Measurements from ENCODE around the gene SETBP1.

Gene SETBP1

GRCh38 chr18:45060102-45060501 lies 379.4 kb downstream of the SETBP1 start:
- DNase-seq (ENCODE audit: low read depth, low spot score) = no peak
- Histone ChIP-seq H3K4me1 (ENCODE audit: insufficient read depth, insufficient read length) (no peaks in the 10 kb centered on the region), H3K9me3 (ENCODE audit: insufficient read depth, low read length) (no peaks in the 10 kb centered on the region), H3K36me3 (ENCODE audit: insufficient read depth, insufficient read length, low read length) (peaks cover 4% of the 10 kb centered on the region), H3K4me3 (ENCODE audit: insufficient read length, low read depth) (no peak overlapping the region), H3K9ac (ENCODE audit: insufficient read length, low read depth) (no peak overlapping the region), H3K27me3 (ENCODE audit: insufficient read depth, insufficient read length) (no peaks in the 10 kb centered on the region)
- no peak for TF ChIP-seq YY1 (IDR thresholded peaks at IDR 0.05; ENCODE audit: insufficient read depth, insufficient read length)
- no peak for TF ChIP-seq SUZ12 (IDR thresholded peaks at IDR 0.05; ENCODE audit: extremely low read depth, insufficient read depth, insufficient read length)
- no peak for TF ChIP-seq ZNF274 (IDR thresholded peaks at IDR 0.05; ENCODE audit: low read depth, low read length)

- H3K9me3 ChIP-seq (ENCODE audit: insufficient read depth, low read length) = no peaks in the 10 kb centered on the region
- no peak overlapping the region for H3K9ac ChIP-seq (ENCODE audit: insufficient read length, low read depth)
- H3K36me3 ChIP-seq (ENCODE audit: insufficient read depth, insufficient read length, low read length) = peaks cover 4% of the 10 kb centered on the region
- DNase-seq (ENCODE audit: low read depth, low spot score) = no peak
- H3K4me3 ChIP-seq (ENCODE audit: insufficient read length, low read depth) = no peak overlapping the region
- TF ChIP-seq YY1 (IDR thresholded peaks at IDR 0.05; ENCODE audit: insufficient read depth, insufficient read length) = no peak
- TF ChIP-seq SUZ12 (IDR thresholded peaks at IDR 0.05; ENCODE audit: extremely low read depth, insufficient read depth, insufficient read length) = no peak
- no peak for TF ChIP-seq ZNF274 (IDR thresholded peaks at IDR 0.05; ENCODE audit: low read depth, low read length)
- no peaks in the 10 kb centered on the region for H3K4me1 ChIP-seq (ENCODE audit: insufficient read depth, insufficient read length)
- no peaks in the 10 kb centered on the region for H3K27me3 ChIP-seq (ENCODE audit: insufficient read depth, insufficient read length)
Measured at GRCh38 chr18:45061359-45061758, 380.7 kb downstream of the SETBP1 start.

DNA sequence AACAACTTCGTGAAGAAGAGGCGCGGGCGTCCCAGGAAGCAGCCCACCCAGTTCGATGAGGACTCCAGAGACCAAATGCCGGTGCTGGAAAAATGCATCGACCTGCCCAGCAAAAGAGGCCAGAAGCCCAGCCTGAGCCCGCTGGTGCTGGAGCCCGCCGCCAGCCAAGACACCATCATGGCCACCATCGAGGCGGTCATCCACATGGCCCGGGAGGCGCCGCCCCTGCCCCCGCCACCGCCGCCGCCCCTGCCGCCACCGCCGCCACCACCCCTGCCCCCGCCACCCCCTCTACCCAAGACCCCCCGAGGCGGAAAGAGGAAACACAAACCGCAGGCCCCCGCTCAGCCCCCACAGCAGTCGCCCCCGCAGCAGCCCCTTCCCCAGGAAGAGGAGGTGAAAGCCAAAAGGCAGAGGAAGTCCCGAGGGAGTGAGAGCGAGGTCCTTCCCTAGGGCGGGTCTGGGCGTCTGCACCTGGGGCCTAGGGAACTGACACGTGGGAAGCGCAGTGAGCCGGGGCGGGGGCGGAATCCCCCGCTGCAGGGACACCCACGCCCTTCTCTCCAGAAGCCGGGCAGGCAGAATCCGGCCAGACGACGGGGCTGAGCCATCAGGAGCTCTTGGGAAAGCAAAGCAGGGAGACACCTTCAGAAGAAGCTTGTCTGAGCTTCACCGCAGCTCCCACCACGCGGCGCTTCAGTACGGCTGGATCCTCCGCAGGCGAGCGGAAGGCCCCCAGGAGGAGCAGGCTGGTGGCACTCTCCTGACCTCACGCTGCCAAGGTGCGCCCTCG lies 382.8 kb downstream of the SETBP1 start:
- Histone ChIP-seq H3K4me3 (ENCODE audit: insufficient read length, low read depth) (no peak overlapping the region), H3K4me1 (ENCODE audit: insufficient read depth, insufficient read length) (no peaks in the 10 kb centered on the region), H3K9ac (ENCODE audit: insufficient read length, low read depth) (no peak overlapping the region), H3K9me3 (ENCODE audit: insufficient read depth, low read length) (no peaks in the 10 kb centered on the region), H3K36me3 (ENCODE audit: insufficient read depth, insufficient read length, low read length) (peaks cover 4% of the 10 kb centered on the region), H3K27me3 (ENCODE audit: insufficient read depth, insufficient read length) (no peaks in the 10 kb centered on the region)
- DNase-seq (ENCODE audit: low read depth, low spot score) = no peak
- TF ChIP-seq ZNF274 (IDR thresholded peaks at IDR 0.05; ENCODE audit: low read depth, low read length) = no peak
- TF ChIP-seq YY1 (IDR thresholded peaks at IDR 0.05; ENCODE audit: insufficient read depth, insufficient read length) = no peak
- TF ChIP-seq SUZ12 (IDR thresholded peaks at IDR 0.05; ENCODE audit: extremely low read depth, insufficient read depth, insufficient read length) = no peak

DNA sequence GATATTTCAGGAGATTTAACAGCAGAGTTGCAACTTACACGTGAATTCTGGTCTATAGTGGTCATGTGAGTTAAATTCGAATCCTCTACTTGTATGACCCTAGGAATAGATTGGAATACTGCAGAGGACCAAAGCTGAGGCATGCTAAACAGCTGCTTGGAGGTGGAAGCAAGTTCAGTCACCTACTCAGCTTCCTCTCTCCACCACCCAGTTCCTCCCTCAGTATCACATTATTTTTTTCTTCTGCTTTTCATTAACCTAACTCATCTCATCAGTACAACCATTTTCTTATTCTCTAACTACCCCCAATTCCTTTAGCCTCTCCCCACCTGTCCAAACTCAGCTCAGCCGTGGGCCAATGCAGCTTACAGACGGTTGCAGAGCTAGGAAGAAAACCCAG lies 385.5 kb downstream of the SETBP1 start:
- no peak for DNase-seq (ENCODE audit: low read depth, low spot score)
- TF ChIP-seq SUZ12 (IDR thresholded peaks at IDR 0.05; ENCODE audit: extremely low read depth, insufficient read depth, insufficient read length) (no peak), YY1 (IDR thresholded peaks at IDR 0.05; ENCODE audit: insufficient read depth, insufficient read length) (no peak)
- Histone ChIP-seq H3K9me3 (ENCODE audit: insufficient read depth, low read length) (no peaks in the 10 kb centered on the region), H3K9ac (ENCODE audit: insufficient read length, low read depth) (no peak overlapping the region), H3K27me3 (ENCODE audit: insufficient read depth, insufficient read length) (no peaks in the 10 kb centered on the region), H3K36me3 (ENCODE audit: insufficient read depth, insufficient read length, low read length) (peaks cover 4% of the 10 kb centered on the region), H3K4me3 (ENCODE audit: insufficient read length, low read depth) (no peak overlapping the region), H3K4me1 (ENCODE audit: insufficient read depth, insufficient read length) (no peaks in the 10 kb centered on the region)

GRCh38 chr18:45066886-45067285 lies 386.2 kb downstream of the SETBP1 start:
- no peaks in the 10 kb centered on the region for H3K9me3 ChIP-seq (ENCODE audit: insufficient read depth, low read length)
- H3K27me3 ChIP-seq (ENCODE audit: insufficient read depth, insufficient read length) = no peaks in the 10 kb centered on the region
- DNase-seq (ENCODE audit: low read depth, low spot score) = no peak
- peaks cover 4% of the 10 kb centered on the region for H3K36me3 ChIP-seq (ENCODE audit: insufficient read depth, insufficient read length, low read length)
- no peaks in the 10 kb centered on the region for H3K4me1 ChIP-seq (ENCODE audit: insufficient read depth, insufficient read length)
- no peak overlapping the region for H3K9ac ChIP-seq (ENCODE audit: insufficient read length, low read depth)
- no peak for TF ChIP-seq SUZ12 (IDR thresholded peaks at IDR 0.05; ENCODE audit: extremely low read depth, insufficient read depth, insufficient read length)
- TF ChIP-seq YY1 (IDR thresholded peaks at IDR 0.05; ENCODE audit: insufficient read depth, insufficient read length) = no peak
- no peak for TF ChIP-seq ZNF274 (IDR thresholded peaks at IDR 0.05; ENCODE audit: low read depth, low read length)
- H3K4me3 ChIP-seq (ENCODE audit: insufficient read length, low read depth) = no peak overlapping the region

- Histone ChIP-seq H3K9me3 (ENCODE audit: insufficient read depth, low read length) (no peaks in the 10 kb centered on the region), H3K4me3 (ENCODE audit: insufficient read length, low read depth) (no peak overlapping the region), H3K4me1 (ENCODE audit: insufficient read depth, insufficient read length) (no peaks in the 10 kb centered on the region), H3K9ac (ENCODE audit: insufficient read length, low read depth) (no peak overlapping the region), H3K36me3 (ENCODE audit: insufficient read depth, insufficient read length, low read length) (peaks cover 4% of the 10 kb centered on the region), H3K27me3 (ENCODE audit: insufficient read depth, insufficient read length) (no peaks in the 10 kb centered on the region)
- DNase-seq (ENCODE audit: low read depth, low spot score) = no peak
- TF ChIP-seq YY1 (IDR thresholded peaks at IDR 0.05; ENCODE audit: insufficient read depth, insufficient read length) (no peak), ZNF274 (IDR thresholded peaks at IDR 0.05; ENCODE audit: low read depth, low read length) (no peak), SUZ12 (IDR thresholded peaks at IDR 0.05; ENCODE audit: extremely low read depth, insufficient read depth, insufficient read length) (no peak)
Measured at GRCh38 chr18:45068400-45069094, 387.9 kb downstream of the SETBP1 start.

GRCh38 chr18:45069546-45069945 lies 388.9 kb downstream of the SETBP1 start:
- Histone ChIP-seq H3K4me1 (ENCODE audit: insufficient read depth, insufficient read length) (no peaks in the 10 kb centered on the region), H3K9me3 (ENCODE audit: insufficient read depth, low read length) (no peaks in the 10 kb centered on the region), H3K36me3 (ENCODE audit: insufficient read depth, insufficient read length, low read length) (no peaks in the 10 kb centered on the region), H3K4me3 (ENCODE audit: insufficient read length, low read depth) (no peak overlapping the region), H3K9ac (ENCODE audit: insufficient read length, low read depth) (no peak overlapping the region), H3K27me3 (ENCODE audit: insufficient read depth, insufficient read length) (no peaks in the 10 kb centered on the region)
- DNase-seq (ENCODE audit: low read depth, low spot score) = no peak
- TF ChIP-seq ZNF274 (IDR thresholded peaks at IDR 0.05; ENCODE audit: low read depth, low read length) (no peak), YY1 (IDR thresholded peaks at IDR 0.05; ENCODE audit: insufficient read depth, insufficient read length) (no peak)
